ENCODE results near the gene HES1. TPM values are rescaled to one million over a fixed set of nuclear protein-coding genes. Genes with fewer than 3 reads are reported as not detected.

HES1 gene
- total and polyA plus RNA-seq, 10 of the 15 experiments (the other 5 are each of a cell fraction or from before 2014, with no cell fraction given), result 0.46 to 5.3 (median 2.3) TPM

DNA sequence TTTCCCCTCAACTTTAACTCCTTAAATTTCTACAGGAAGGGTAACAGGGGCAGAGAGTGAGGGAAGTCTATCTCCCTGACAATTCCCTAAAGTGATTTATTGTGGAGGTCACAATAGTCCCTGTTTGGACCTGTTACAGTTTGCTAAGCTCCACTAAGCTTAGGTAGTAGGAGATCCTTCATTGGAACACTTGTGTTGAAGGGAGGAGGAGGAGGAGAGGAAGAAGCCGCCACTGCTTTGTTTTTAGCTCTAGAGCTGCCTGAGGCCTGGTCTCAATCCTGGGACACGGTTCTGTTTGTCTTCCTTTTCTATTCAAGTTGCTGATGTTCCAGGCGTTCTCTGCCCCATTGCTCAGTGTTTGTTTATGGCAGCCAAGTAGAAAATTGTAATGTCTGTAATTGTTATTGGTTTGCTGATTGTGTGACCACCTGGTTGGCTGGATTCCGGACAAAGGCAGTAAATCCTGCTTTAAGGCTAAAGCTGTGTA, 48.4 kb downstream of the HES1 start:
- CTCF ChIA-PET, result no interaction called here
- in situ Hi-C loops (cut with MboI) (no loop called here), intact Hi-C loops (cut with micrococcal nuclease; ENCODE audit: unreplicated experiment) (loop anchor here (5.0 kb wide), 1 partner anchor 123 kb away; no protein-coding TSS in a partner anchor)
- Histone ChIP-seq H3K79me2 (ENCODE audit: control insufficient read depth, insufficient read depth, low read length) (no peaks in the 10 kb centered on the region), H3K27me3 (replicated peaks in 1 of 2; ENCODE audit: control insufficient read depth in 2 of 2, insufficient read depth in 2 of 2, low read length in 1 of 2) (no peaks in the 10 kb centered on the region; a peak in 1 of 4 replicates), H3K4me1 (ENCODE audit: control insufficient read depth, insufficient read depth, low read length) (no peaks in the 10 kb centered on the region), H4K20me1 (ENCODE audit: control insufficient read depth, insufficient read depth) (no peaks in the 10 kb centered on the region), H3K4me2 (ENCODE audit: control insufficient read depth, insufficient read depth) (no peak overlapping the region), H3K36me3 (ENCODE audit: control insufficient read depth in 2 of 2, insufficient read depth in 2 of 2, low read length in 1 of 2) (no peaks in the 10 kb centered on the region), H3K4me3 (no peak overlapping the region), H2AFZ (ENCODE audit: control insufficient read depth, low read depth, low read length) (no peak overlapping the region), H3K9ac (ENCODE audit: control insufficient read depth, insufficient read depth, low read length) (no peak overlapping the region), H3K27ac (ENCODE audit: control insufficient read depth, insufficient read depth) (no peak overlapping the region), H3K9me3 (replicated peaks; ENCODE audit: control insufficient read depth, insufficient read depth, low read length) (no peaks in the 10 kb centered on the region)
- 62% methylated on average over 4 of the region's 4 CpGs for WGBS (ENCODE audit: insufficient coverage, insufficient replicate concordance, low lambda C conversion rate, missing lambda C conversion rate)
- ATAC-seq (no peak), DNase-seq (ENCODE audit: low read depth, low spot score) (no peak), FAIRE-seq (no peak)
- TF ChIP-seq KAT2A (conservative IDR thresholded peaks at IDR 0.05; ENCODE audit: control insufficient read depth, low read depth, low read length) (no peak), CHD4 (IDR thresholded peaks at IDR 0.05) (no peak), RAD21 (IDR thresholded peaks at IDR 0.05; ENCODE audit: insufficient read depth, low read depth, low read length) (no peak), BACH1 (IDR thresholded peaks at IDR 0.05; ENCODE audit: borderline replicate concordance) (no peak), IRF4 (IDR thresholded peaks at IDR 0.05; ENCODE audit: low read depth, low read length) (no peak), KLF5 (IDR thresholded peaks at IDR 0.05; ENCODE audit: partially characterized antibody) (no peak), CHD2 (IDR thresholded peaks at IDR 0.05; ENCODE audit: borderline replicate concordance, low read depth, low read length) (no peak), CHD1 (IDR thresholded peaks at IDR 0.05; ENCODE audit: low read depth, low read length) (no peak), STAT3 (IDR thresholded peaks at IDR 0.05; ENCODE audit: low read depth, low read length) (no peak), EED (IDR thresholded peaks at IDR 0.05; ENCODE audit: low read depth) (no peak)
- TF ChIP-seq, protein P1, sequence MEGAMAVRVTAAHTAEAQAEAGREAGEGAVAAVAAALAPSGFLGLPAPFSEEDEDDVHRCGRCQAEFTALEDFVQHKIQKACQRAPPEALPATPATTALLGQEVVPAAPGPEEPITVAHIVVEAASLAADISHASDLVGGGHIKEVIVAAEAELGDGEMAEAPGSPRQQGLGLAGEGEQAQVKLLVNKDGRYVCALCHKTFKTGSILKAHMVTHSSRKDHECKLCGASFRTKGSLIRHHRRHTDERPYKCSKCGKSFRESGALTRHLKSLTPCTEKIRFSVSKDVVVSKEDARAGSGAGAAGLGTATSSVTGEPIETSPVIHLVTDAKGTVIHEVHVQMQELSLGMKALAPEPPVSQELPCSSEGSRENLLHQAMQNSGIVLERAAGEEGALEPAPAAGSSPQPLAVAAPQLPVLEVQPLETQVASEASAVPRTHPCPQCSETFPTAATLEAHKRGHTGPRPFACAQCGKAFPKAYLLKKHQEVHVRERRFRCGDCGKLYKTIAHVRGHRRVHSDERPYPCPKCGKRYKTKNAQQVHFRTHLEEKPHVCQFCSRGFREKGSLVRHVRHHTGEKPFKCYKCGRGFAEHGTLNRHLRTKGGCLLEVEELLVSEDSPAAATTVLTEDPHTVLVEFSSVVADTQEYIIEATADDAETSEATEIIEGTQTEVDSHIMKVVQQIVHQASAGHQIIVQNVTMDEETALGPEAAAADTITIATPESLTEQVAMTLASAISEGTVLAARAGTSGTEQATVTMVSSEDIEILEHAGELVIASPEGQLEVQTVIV (IDR thresholded peaks at IDR 0.05; ENCODE audit: borderline replicate concordance, partially characterized antibody), result no peak
- SMC1A ChIA-PET (ENCODE audit: uncharacterized antibody, unreplicated experiment), result interaction anchor here (0.7 kb wide), 1 partner anchor 361 kb away, joined by 3 read pairs; no protein-coding TSS in a partner anchor
- RAD21 ChIA-PET (ENCODE audit: unreplicated experiment), result no interaction called here
- POLR2A ChIA-PET, result no interaction called here
- no TSS peak for BruUV-seq (replicated peaks)

Data from GM12878 (cell line).